Fibroblast of lung (primary cell): ENCODE measurements around the gene RAB30.

Experiments
- EZH2 ChIP-seq: IDR thresholded peaks from 2 replicates; pipeline ENCODE4 v1.5.1; 2012; ENCODE audit warnings: low read length, control low read depth, mild to moderate bottlenecking; ENCODE audit errors: missing control alignments
- TF ChIP-seq, protein P1 (sequence below), 2 donors: IDR thresholded peaks in 1 of 2; conservative IDR thresholded peaks in 1 of 2; 1 replicate in 1 of 2; 2 replicates in 1 of 2; pipeline ENCODE4 v1.5.1; 2011 to 2012; ENCODE audit warnings: low read length in 2 of 2, control low read depth in 1 of 2, inconsistent platforms in 1 of 2, low read depth in 1 of 2, mild to moderate bottlenecking in 1 of 2

GRCh38 chr11:83019888-83020579 is 51.7 kb downstream of the RAB30 start:
- TF ChIP-seq, protein P1, sequence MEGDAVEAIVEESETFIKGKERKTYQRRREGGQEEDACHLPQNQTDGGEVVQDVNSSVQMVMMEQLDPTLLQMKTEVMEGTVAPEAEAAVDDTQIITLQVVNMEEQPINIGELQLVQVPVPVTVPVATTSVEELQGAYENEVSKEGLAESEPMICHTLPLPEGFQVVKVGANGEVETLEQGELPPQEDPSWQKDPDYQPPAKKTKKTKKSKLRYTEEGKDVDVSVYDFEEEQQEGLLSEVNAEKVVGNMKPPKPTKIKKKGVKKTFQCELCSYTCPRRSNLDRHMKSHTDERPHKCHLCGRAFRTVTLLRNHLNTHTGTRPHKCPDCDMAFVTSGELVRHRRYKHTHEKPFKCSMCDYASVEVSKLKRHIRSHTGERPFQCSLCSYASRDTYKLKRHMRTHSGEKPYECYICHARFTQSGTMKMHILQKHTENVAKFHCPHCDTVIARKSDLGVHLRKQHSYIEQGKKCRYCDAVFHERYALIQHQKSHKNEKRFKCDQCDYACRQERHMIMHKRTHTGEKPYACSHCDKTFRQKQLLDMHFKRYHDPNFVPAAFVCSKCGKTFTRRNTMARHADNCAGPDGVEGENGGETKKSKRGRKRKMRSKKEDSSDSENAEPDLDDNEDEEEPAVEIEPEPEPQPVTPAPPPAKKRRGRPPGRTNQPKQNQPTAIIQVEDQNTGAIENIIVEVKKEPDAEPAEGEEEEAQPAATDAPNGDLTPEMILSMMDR (conservative IDR thresholded peaks at IDR 0.05 in 1 of 2, IDR thresholded peaks at IDR 0.05 in 1 of 2; ENCODE audit: low read depth in 1 of 2, low read length in 2 of 2), result no peak
- TF ChIP-seq EZH2, result no peak
